A673 (cell line): ENCODE data around the gene SNX33. TPM values are rescaled to one million over a fixed set of nuclear protein-coding genes. Genes with fewer than 3 reads are reported as not detected.

Experiments used
- BruUV-seq: library from RNA; stranded (reverse); fragments of 400-500 nt; replicated peaks from 2 replicates; lab custom pipeline; 2021; lab: Mats Ljungman, UMichigan
- CTCF ChIA-PET: fragments of 300-600 bp; sonication (Branson Sonifier 250); formaldehyde crosslinking; loops from one replicate; lab custom pipeline; 2022; ENCODE audit warnings: antibody characterized with exemption; lab: Charles Lee
- POLR2A ChIA-PET: fragments of 300-600 bp; sonication (Branson Sonifier 250); formaldehyde crosslinking; loops from one replicate; lab custom pipeline; 2022; ENCODE audit warnings: antibody characterized with exemption; ENCODE audit not compliant: low non-redundant PET; lab: Charles Lee
- DNase-seq: peaks from one replicate; pipeline ENCODE4 v3.0.0-alpha.2; 2015; ENCODE audit warnings: low spot score
- H3K27ac ChIP-seq: fragments of 200-600 bp; sonication (generic); 2 replicates; pipeline ENCODE4 v1.5.1; 2016; ENCODE audit warnings: mixed run types, low read depth, mild to moderate bottlenecking, mixed read lengths, antibody characterized with exemption, low read length; ENCODE audit not compliant: poor library complexity, severe bottlenecking
- H3K27me3 ChIP-seq: fragments of 200-600 bp; sonication (generic); replicated peaks from 2 replicates; pipeline ENCODE4 v1.6.1; 2017; ENCODE audit warnings: mixed run types, low read depth, mild to moderate bottlenecking, mixed read lengths, antibody characterized with exemption, low read length; ENCODE audit not compliant: insufficient read depth, poor library complexity
- H3K36me3 ChIP-seq: fragments of 200-600 bp; sonication (generic); 2 replicates; pipeline ENCODE4 v1.6.1; 2016; ENCODE audit warnings: mixed run types, mild to moderate bottlenecking, mixed read lengths, antibody characterized with exemption, low read length; ENCODE audit not compliant: insufficient read depth, poor library complexity, severe bottlenecking
- H3K4me1 ChIP-seq: fragments of 200-600 bp; sonication (generic); 2 replicates; pipeline ENCODE4 v1.6.1; 2017; ENCODE audit warnings: mixed run types, mild to moderate bottlenecking, mixed read lengths, antibody characterized with exemption, low read length; ENCODE audit not compliant: insufficient read depth, poor library complexity, severe bottlenecking
- H3K4me3 ChIP-seq: fragments of 200-600 bp; sonication (generic); 2 replicates; pipeline ENCODE4 v1.5.1; 2016; ENCODE audit warnings: low read depth, mixed run types, mild to moderate bottlenecking, mixed read lengths, low read length; ENCODE audit not compliant: poor library complexity, severe bottlenecking
- H3K9me3 ChIP-seq: fragments of 200-600 bp; sonication (generic); 2 replicates; pipeline ENCODE4 v1.6.1; 2016; ENCODE audit warnings: mixed run types, low read depth, mild to moderate bottlenecking, mixed read lengths, antibody characterized with exemption, low read length; ENCODE audit not compliant: poor library complexity, severe bottlenecking
- CTCF ChIP-seq: fragments of 300-800, 200-600 bp; sonication (generic); conservative IDR thresholded peaks from 2 replicates; pipeline ENCODE4 v1.5.1; 2017; ENCODE audit warnings: low read depth, mild to moderate bottlenecking, antibody characterized with exemption, low read length, moderate library complexity, mixed read lengths
- EZH2 ChIP-seq: fragments of 200-600 bp; sonication (generic); IDR thresholded peaks from 2 replicates; pipeline ENCODE4 v1.6.1; 2017; ENCODE audit warnings: borderline replicate concordance, low read depth, mild to moderate bottlenecking, mixed read lengths, antibody characterized with exemption, low read length; ENCODE audit not compliant: poor library complexity, severe bottlenecking
- intact Hi-C: fragments of 100-400 bp; cut with micrococcal nuclease; formaldehyde crosslinking; loops from one replicate; pipeline ENCODE4 v1.10.0; 2022; ENCODE audit not compliant: unreplicated experiment
- total RNA-seq: library from RNA; stranded (reverse); gene quantifications from 2 replicates; pipeline ENCODE4 v1.2.3, GENCODE V29; 2021

Gene SNX33
- total RNA-seq, 1 experiment from 2014 or later = 3.4 TPM

- no peak for DNase-seq
- no peak for TF ChIP-seq EZH2
- no peak for TF ChIP-seq CTCF
- H3K36me3 ChIP-seq = no peaks in the 10 kb centered on the region
- BruUV-seq = no TSS peak
- intact Hi-C loops = no loop called here
- ChIA-PET POLR2A (no interaction called here), CTCF (interaction anchor here (0.7 kb wide), 2 partner anchors 312 to 432 kb away, joined by 3 to 19 read pairs; no protein-coding TSS in a partner anchor)
- H3K4me1 ChIP-seq = no peaks in the 10 kb centered on the region
- no peaks in the 10 kb centered on the region for H3K27me3 ChIP-seq
- no peak overlapping the region for H3K4me3 ChIP-seq
- H3K27ac ChIP-seq = no peak overlapping the region
- H3K9me3 ChIP-seq = no peaks in the 10 kb centered on the region
Observed at GRCh38 chr15:75680007-75680789, 32.5 kb downstream of the SNX33 start.

GRCh38 chr15:75682181-75683135 is 34.7 kb downstream of the SNX33 start:
- intact Hi-C loops = loop anchor here (1.0 kb wide), 2 partner anchors 314 to 653 kb away; partner anchors contain the start of gene MAN2C1

More at GRCh38 chr15:75682181-75683135, 34.7 kb downstream of the SNX33 start:
- TF ChIP-seq EZH2 (no peak), CTCF (no peak)
- ChIA-PET POLR2A (no interaction called here), CTCF (interaction anchor here (1.0 kb wide), 1 partner anchor 315 kb away, joined by 4 read pairs; the partner anchor contains the start of gene MAN2C1)
- Histone ChIP-seq H3K27me3 (no peaks in the 10 kb centered on the region), H3K36me3 (no peaks in the 10 kb centered on the region), H3K27ac (no peak overlapping the region), H3K9me3 (no peaks in the 10 kb centered on the region), H3K4me1 (no peaks in the 10 kb centered on the region), H3K4me3 (no peak overlapping the region)
- no TSS peak for BruUV-seq
- DNase-seq = no peak
